CD4-positive, alpha-beta T cell (primary cell): ENCODE results near the gene KRT74. TPM values are rescaled to one million over a fixed set of nuclear protein-coding genes. Genes with fewer than 3 reads are reported as not detected.
A peak's percentile ranks its signal among the peaks of the same experiment; 100 is the strongest.

Source experiments
- ATAC-seq: fragments of 200-7000 bp; cut with Tn5 transposase; one replicate; pipeline ENCODE4 v1.10.0; 2022; ENCODE audit warnings: mild to moderate bottlenecking; ENCODE audit not compliant: poor library complexity
- CTCF ChIA-PET: fragments of 350-600 bp; sonication (Branson Sonifier 250); formaldehyde crosslinking; loops from one replicate; lab custom pipeline; 2021; ENCODE audit warnings: antibody characterized with exemption, inconsistent platforms; lab: Charles Lee
- POLR2A ChIA-PET: fragments of 350-600 bp; sonication (Branson Sonifier 250); formaldehyde crosslinking; loops from one replicate; lab custom pipeline; 2021; ENCODE audit warnings: antibody characterized with exemption, inconsistent platforms; lab: Charles Lee
- DNase-seq, 14 experiments: peaks; one replicate each; pipeline ENCODE4 v3.0.0-alpha.2; 2013 to 2020; ENCODE audit warnings: mixed read lengths in 2 of 14
- H3K27ac ChIP-seq, 2 donors: one replicate each; pipeline versions ENCODE4 v1.5.1 to v1.7.0; 2013; ENCODE audit warnings: low read length in 2 of 2, low read depth in 1 of 2, mild to moderate bottlenecking in 1 of 2
- H3K27me3 ChIP-seq, 2 experiments: 1 replicate in 1 of 2; 2 replicates in 1 of 2; pipeline versions ENCODE4 v1.6.1 to v1.7.0; 2013; ENCODE audit warnings: low read length in 2 of 2, control low read depth in 1 of 2, mild to moderate bottlenecking in 1 of 2, moderate library complexity in 1 of 2; ENCODE audit not compliant: insufficient read depth in 2 of 2, control insufficient read depth in 1 of 2
- H3K36me3 ChIP-seq: one replicate; pipeline ENCODE4 v1.6.1; 2013; ENCODE audit warnings: low read length, control low read depth; ENCODE audit not compliant: insufficient read depth
- H3K4me1 ChIP-seq: one replicate; pipeline ENCODE4 v1.6.1; 2013; ENCODE audit warnings: low read length, control low read depth; ENCODE audit not compliant: insufficient read depth
- H3K4me3 ChIP-seq: one replicate; pipeline ENCODE4 v1.5.1; 2013; ENCODE audit warnings: mild to moderate bottlenecking, low read length, moderate library complexity
- H3K9me3 ChIP-seq, 2 experiments: 1 replicate in 1 of 2; 2 replicates in 1 of 2; pipeline versions ENCODE4 v1.6.1 to v1.7.0; 2013; ENCODE audit warnings: low read length in 2 of 2, mild to moderate bottlenecking in 2 of 2, control low read depth in 1 of 2, moderate library complexity in 1 of 2; ENCODE audit not compliant: control insufficient read depth in 1 of 2, insufficient read depth in 1 of 2
- H3K27ac Mint-ChIP-seq: one replicate; pipeline ENCODE4 v1.8.0; 2020; ENCODE audit warnings: mixed read lengths
- H3K27me3 Mint-ChIP-seq: one replicate; pipeline ENCODE4 v1.8.0; 2021; ENCODE audit warnings: mixed read lengths
- H3K36me3 Mint-ChIP-seq: one replicate; pipeline ENCODE4 v1.8.0; 2021; ENCODE audit warnings: low read depth, mixed read lengths
- H3K4me1 Mint-ChIP-seq: one replicate; pipeline ENCODE4 v1.8.0; 2021; ENCODE audit warnings: low read depth, mixed read lengths
- H3K4me3 Mint-ChIP-seq: one replicate; pipeline ENCODE4 v1.8.0; 2020; ENCODE audit warnings: mild to moderate bottlenecking, mixed read lengths
- H3K9me3 Mint-ChIP-seq: one replicate; pipeline ENCODE4 v1.8.0; 2020; ENCODE audit warnings: mixed read lengths
- intact Hi-C, 2 experiments: fragments of 100-400 bp; cut with DNase I in 1 of 2; cut with micrococcal nuclease in 1 of 2; formaldehyde crosslinking; loops; one replicate each; pipeline versions ENCODE4 v1.15.1 to v1.9.0; 2023 to 2025; cut with DNase I, micrococcal nuclease
- total RNA-seq, 174 experiments: library from RNA in 2 of 174; stranded (reverse) in 2 of 174; gene quantifications; one replicate each; pipeline ENCODE4 v1.2.3 and lab custom pipeline; 2021 to 2026
- TF ChIP-seq, protein P1 (sequence below): fragments of 200-600 bp; IDR thresholded peaks from one replicate; pipeline ENCODE4 v1.8.0; 2022; ENCODE audit warnings: antibody characterized with exemption, mild to moderate bottlenecking

KRT74 gene
- total RNA-seq, 2 experiments from 2014 or later: 0.30 to 0.34 TPM

DNA sequence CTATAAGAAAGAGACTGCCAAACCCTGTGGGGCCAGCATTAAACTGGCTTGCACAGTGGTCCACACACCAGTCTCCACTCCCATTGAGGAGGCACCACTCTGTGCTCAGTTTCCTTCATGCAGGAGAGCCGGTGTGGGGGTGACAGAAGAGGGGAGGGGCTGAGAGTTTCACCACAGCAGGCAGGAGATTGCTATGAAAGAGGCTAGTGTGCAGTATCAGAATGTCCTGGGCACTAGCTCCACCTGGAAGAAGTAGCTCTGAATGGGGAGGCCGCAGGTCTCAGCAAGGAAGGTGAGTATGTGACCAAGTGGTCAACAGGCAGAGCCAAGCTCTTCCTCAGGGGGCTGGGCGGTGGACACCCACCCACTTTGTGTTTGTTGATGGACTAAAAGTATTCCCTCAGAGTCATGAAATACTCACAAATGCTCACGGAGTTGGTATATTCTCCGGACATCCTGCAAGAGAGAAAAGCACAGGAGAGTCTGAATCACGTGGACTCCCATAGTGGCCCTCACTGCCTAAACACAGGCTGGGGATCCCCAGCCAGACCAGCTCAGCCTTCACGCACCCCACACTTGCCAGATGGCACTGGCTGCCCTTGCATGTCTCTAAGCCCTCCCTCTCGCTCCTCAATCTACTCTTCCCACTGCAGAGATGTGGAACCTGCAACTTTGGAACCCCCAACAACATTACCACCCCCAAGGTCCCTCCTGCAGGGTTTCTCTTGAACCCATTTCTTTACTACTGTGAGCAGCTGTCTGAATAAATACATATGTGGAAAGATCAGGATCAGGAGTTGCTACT is 35.4 kb upstream of the KRT74 start:
- Histone ChIP-seq H3K36me3 (peaks cover 3% of the 10 kb centered on the region), H3K27ac (peak overlapping the region in 1 of 2 donors; percentile 38), H3K4me3 (no peak overlapping the region), H3K9me3 (no peaks in the 10 kb centered on the region), H3K4me1 (peaks cover 84% of the 10 kb centered on the region), H3K27me3 (no peaks in the 10 kb centered on the region)
- ATAC-seq (no peak), DNase-seq (peak in 2 of 14 experiments; percentile 20 to 46)
- Mint-ChIP-seq H3K27ac (peak overlapping the region; percentile 89), H3K36me3 (peaks cover 47% of the 10 kb centered on the region), H3K9me3 (no peaks in the 10 kb centered on the region), H3K27me3 (no peaks in the 10 kb centered on the region), H3K4me1 (peaks cover 97% of the 10 kb centered on the region), H3K4me3 (peak overlapping the region; percentile 40)
- TF ChIP-seq, protein P1, sequence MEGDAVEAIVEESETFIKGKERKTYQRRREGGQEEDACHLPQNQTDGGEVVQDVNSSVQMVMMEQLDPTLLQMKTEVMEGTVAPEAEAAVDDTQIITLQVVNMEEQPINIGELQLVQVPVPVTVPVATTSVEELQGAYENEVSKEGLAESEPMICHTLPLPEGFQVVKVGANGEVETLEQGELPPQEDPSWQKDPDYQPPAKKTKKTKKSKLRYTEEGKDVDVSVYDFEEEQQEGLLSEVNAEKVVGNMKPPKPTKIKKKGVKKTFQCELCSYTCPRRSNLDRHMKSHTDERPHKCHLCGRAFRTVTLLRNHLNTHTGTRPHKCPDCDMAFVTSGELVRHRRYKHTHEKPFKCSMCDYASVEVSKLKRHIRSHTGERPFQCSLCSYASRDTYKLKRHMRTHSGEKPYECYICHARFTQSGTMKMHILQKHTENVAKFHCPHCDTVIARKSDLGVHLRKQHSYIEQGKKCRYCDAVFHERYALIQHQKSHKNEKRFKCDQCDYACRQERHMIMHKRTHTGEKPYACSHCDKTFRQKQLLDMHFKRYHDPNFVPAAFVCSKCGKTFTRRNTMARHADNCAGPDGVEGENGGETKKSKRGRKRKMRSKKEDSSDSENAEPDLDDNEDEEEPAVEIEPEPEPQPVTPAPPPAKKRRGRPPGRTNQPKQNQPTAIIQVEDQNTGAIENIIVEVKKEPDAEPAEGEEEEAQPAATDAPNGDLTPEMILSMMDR: no peak
- CTCF ChIA-PET: interaction anchor here (1.1 kb wide), 1 partner anchor 14 kb away, joined by 4 read pairs; no protein-coding TSS in a partner anchor
- POLR2A ChIA-PET: interaction anchor here (0.9 to 6.0 kb wide), 5 partner anchors 12 to 35 kb away, joined by 5 to 114 read pairs (median 15); no protein-coding TSS in a partner anchor
- intact Hi-C loops: no loop called here

DNA sequence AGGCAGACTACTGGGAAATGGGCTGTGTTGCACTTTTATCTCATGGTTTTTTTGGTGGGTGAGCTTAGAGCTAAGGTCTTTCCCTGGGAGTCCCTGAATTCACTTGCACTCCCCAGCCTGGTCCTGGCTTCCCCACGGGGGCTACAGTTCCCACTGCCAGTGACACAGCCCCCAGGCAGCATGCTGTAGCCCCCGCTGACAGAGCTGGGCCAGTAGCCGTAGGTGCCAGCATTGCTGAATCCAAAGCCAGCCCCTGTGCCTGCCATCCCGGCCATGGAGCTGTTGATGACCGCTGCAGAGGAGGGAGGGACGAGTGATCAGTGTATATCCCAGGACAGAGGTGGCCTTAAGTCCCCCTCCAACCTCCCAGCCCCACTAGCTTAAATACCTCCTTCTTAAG is 34.5 kb upstream of the KRT74 start:
- Mint-ChIP-seq H3K9me3 (no peaks in the 10 kb centered on the region), H3K36me3 (peaks cover 40% of the 10 kb centered on the region), H3K4me1 (peaks cover 97% of the 10 kb centered on the region), H3K27ac (peak overlapping the region; percentile 89), H3K27me3 (no peaks in the 10 kb centered on the region), H3K4me3 (no peak overlapping the region)
- no peak for DNase-seq
- Histone ChIP-seq H3K9me3 (no peaks in the 10 kb centered on the region), H3K27ac (peak overlapping the region in 1 of 2 donors; percentile 38), H3K4me1 (peaks cover 83% of the 10 kb centered on the region), H3K27me3 (no peaks in the 10 kb centered on the region), H3K36me3 (peaks cover 3% of the 10 kb centered on the region), H3K4me3 (no peak overlapping the region)
- POLR2A ChIA-PET: interaction anchor here (1.3 to 6.0 kb wide), 2 partner anchors 11 to 22 kb away, joined by 5 to 114 read pairs; no protein-coding TSS in a partner anchor
- no peak for ATAC-seq
- intact Hi-C loops: no loop called here
- TF ChIP-seq, protein P1: no peak
- CTCF ChIA-PET: interaction anchor here (1.1 kb wide), 1 partner anchor 13 kb away, joined by 4 read pairs; no protein-coding TSS in a partner anchor

DNA sequence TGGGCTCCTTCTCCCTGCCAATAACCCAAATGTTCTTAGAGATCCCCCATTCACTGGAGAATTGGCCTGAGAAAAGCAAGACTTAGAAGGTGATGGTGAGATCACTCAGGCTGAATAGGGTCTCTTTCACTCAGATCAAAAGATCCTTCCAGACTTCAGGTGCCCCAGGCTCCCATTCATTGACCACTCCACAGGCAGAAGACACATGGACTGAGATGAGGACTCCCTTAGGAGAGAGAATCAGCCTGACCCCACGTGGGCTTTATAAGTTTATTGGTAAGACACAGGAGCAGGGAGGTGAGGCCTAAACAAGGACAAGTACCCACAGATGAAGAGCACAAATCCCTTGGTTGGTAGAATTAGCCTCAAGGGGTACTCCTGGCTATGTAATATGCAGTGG is 33.7 kb upstream of the KRT74 start:
- ATAC-seq: no peak
- Mint-ChIP-seq H3K4me3 (no peak overlapping the region), H3K4me1 (peaks cover 97% of the 10 kb centered on the region), H3K27ac (peak overlapping the region; percentile 89), H3K36me3 (peaks cover 34% of the 10 kb centered on the region), H3K9me3 (no peaks in the 10 kb centered on the region), H3K27me3 (no peaks in the 10 kb centered on the region)
- Histone ChIP-seq H3K4me1 (peaks cover 84% of the 10 kb centered on the region), H3K27ac (no peak overlapping the region), H3K27me3 (no peaks in the 10 kb centered on the region), H3K36me3 (peaks cover 3% of the 10 kb centered on the region), H3K9me3 (no peaks in the 10 kb centered on the region), H3K4me3 (no peak overlapping the region)
- no peak for DNase-seq
- TF ChIP-seq, protein P1: no peak
- POLR2A ChIA-PET: interaction anchor here (6.0 kb wide), 1 partner anchor 21 kb away, joined by 114 read pairs; no protein-coding TSS in a partner anchor
- intact Hi-C loops: no loop called here
- CTCF ChIA-PET: no interaction called here
